Left forelimb (tissue), 1 donor: ENCODE data around the gene ZC2HC1B.

ENCODE experiments used
- DNase-seq: peaks from one replicate; pipeline ENCODE4 v3.0.0-alpha.2; 2018; ENCODE audit warnings: low spot score

The ZC2HC1B gene

GRCh38 chr6:143963158-143963919 is 99.1 kb downstream of the ZC2HC1B start:
- no peak for DNase-seq

- no peak for DNase-seq
These were observed 100.4 kb downstream of the ZC2HC1B start for GRCh38 chr6:143964674-143965081.

DNA sequence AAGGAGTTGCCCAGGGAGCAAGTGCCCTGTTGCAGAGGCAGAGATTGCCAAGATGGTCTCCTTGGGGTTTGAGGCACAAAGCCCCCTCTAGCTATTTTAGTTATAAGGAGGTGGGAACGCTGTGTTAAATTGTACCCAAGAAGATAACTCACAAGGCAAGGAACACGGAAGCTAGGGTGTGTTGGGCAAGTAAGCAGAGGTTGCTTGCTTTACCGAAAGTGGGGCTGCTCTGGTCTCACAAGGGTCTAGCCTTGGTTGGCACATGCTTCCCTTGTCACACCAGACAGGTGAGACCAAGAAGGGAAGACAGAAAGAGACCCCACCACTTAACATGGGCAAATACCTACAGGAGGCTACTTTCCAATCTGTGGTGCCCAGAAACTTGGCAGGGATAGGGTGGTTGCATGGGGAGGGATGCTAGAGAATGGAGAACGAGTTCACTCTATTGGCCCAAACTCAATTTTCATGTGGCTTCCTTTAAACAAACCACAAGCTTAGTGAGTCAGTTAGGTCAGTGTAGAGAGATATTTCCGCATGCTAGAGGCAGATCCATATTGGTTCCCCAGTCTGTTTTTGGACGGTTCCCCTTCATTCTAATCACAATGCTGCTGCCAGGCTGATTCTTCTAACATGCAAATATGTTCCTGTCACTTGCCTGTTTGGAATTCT is 101.4 kb downstream of the ZC2HC1B start:
- no peak for DNase-seq

GRCh38 chr6:143966312-143966711 is 102.0 kb downstream of the ZC2HC1B start:
- DNase-seq = no peak

GRCh38 chr6:143967706-143968376 is 103.6 kb downstream of the ZC2HC1B start:
- no peak for DNase-seq

GRCh38 chr6:143969077-143969476 is 104.8 kb downstream of the ZC2HC1B start:
- DNase-seq = no peak

- DNase-seq = no peak
These were observed 106.4 kb downstream of the ZC2HC1B start for GRCh38 chr6:143970456-143971218.

DNA sequence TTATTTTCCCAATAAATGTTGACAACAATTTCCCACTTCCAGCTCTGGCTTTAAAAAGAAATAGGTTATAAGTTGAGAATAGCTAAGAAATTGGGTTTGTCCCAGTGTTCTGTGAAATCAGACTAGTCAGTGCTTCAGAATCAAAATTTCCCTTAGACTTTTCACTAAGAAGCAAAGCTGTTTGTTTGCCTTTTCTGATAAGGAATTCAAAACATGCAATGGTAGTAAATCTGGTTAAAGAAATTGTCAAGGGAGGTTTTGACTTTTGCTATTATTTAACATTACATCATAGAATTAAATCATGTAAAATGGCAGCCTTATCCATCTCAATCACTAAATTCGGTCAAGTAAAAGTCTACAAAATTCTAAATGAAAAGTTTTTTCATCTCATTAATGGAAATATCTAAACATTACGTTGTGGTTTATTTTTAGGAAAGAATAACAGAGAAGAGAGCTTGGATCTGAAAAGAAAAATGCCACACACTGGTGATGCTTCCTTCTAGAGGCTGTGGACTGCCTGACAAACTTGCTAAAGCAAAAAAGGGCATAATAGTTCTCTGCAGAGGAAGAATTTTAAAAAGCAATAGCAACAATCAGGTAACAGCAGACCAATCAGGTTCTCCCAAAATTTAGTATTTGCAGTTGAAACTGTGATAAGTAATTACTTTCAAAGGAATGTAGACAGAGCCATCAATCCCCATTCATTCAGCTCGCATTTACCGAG is 107.4 kb downstream of the ZC2HC1B start:
- no peak for DNase-seq

DNA sequence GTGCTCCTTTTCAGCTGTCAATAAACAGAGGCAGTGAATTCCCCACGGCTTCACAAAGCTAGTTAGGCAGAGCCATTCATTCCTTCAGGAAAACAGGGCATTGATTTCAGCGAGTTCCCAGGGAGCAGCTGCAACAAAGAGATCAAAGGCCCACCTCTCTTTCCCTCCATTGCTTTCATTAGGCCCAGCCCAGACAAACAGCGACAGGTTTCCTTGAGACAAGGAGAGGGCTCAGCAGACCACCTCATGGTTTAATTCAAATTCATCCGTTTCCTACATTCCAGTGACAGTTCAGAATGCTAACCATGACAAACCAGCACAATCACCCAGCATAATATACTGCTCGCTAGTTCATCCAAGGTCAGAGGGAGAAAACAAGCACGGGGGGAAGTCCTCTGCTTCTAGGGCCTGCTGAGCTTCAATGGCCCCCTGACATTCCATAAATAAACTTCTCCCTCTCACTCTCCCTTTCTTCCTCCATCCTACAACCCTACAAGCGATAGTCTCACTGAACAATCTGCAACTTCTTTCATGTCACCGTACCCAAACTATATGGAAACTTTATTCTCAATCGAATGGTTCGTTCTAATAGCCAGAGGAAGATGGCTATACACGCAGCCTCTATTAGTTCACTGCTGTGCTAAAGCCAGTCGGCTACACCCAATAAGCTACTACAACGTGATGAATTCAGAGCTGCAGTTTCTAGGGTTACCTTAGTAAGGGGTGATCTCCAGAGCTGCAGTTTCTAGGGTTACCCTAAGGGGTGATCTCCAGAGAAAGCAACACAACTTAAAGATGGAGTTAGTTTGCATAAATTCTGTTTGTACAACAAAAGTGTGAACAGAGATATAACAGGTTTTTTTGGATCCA is 109.1 kb downstream of the ZC2HC1B start:
- no peak for DNase-seq

DNA sequence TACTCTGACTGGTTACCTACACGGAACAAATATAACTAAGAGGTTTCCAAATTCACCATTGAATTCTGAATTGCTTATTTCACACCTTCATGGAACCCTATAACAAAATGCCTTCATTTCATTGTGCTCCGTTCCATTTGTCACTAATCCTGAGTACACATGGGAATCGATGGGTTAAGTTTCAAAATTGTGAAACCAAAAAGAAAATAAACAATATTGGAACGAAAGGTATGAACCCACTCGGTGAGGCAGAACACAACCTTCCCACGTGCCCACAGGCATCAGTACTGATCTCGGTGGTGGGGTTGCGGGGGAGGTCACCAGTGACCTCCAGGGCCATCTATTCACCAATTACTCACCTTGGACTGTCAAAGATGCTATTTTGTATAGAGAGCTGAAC is 109.8 kb downstream of the ZC2HC1B start:
- no peak for DNase-seq

DNA sequence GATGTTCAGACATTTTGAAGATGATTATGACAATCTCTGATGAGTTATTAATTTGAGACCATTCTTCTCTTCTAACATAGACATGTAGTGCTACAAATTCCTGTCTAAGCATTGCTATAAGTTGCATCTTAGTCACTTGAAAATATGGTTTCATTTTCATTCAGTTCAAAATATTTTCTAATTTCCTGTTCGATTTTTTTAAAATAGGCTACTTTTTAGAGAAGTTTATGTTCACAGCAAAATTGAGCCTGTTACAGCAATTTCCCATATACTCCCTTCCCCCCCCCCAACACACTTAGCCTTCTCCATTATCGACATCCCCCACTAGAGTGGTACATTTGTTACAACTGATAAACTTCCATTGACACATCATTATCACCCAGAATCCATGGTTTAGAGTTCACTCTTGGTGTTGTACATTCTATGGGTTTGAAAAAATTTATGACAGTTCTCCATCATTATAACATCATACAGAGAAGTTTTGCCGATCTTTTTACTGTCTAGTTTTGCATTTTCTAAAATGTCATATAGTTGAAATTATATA is 112.6 kb downstream of the ZC2HC1B start:
- DNase-seq = no peak

- DNase-seq = no peak
These were observed 116.6 kb downstream of the ZC2HC1B start for GRCh38 chr6:143980921-143981320.

GRCh38 chr6:143982968-143983367 is 118.7 kb downstream of the ZC2HC1B start:
- no peak for DNase-seq

GRCh38 chr6:143984666-143985065 is 120.4 kb downstream of the ZC2HC1B start:
- no peak for DNase-seq

DNA sequence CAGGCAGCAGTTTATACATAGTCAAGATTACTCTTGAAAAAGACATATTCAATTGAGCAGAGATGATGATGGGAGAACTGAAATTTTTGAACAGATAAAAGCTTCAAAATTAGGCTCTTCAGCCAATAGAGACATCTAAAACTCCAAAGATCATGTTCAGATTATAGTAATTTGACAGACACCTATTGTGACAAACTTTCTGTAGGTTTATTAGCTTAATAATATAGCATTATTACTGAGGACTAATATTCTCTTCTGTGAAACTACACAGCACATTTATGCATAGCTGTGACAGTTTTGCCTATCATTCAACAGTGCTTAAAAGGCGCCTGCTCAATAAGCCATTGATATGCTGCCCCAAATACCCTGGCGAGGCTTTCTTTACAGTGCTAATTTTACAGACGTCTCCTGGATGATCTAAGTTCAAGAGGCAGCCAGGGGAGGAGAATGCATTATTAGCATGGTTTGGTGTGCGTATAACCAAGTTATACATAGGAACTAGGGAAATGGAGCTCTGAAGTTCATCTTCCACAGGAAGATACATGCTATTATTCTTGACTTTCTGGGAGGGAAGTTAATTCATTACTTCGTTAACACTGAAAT is 122.3 kb downstream of the ZC2HC1B start:
- no peak for DNase-seq
